ENCODE results near the gene CACNA2D2.

GRCh38 chr3:50422153-50422552 lies 81.3 kb downstream of the CACNA2D2 start:
- TF ChIP-seq CTCF (IDR thresholded peaks at IDR 0.05), result no peak
- no peak for TF ChIP-seq POLR2A (IDR thresholded peaks at IDR 0.05)

All from body of pancreas (tissue), 4 donors.